Hypothalamus (tissue), 51 donors: ENCODE results near the gene SNAPC5.
A peak's percentile ranks its signal among the peaks of the same experiment; 100 is the strongest.
"Not testable (repeated sequence)": the region's sequence is repeated elsewhere in the genome, so short reads cannot be mapped to it uniquely, and the experiment has no call there.

Source experiments
- DNase-seq, 51 donors: peaks; one replicate each; lab custom pipeline; 2025; lab: John Stamatoyannopoulos, UW

SNAPC5 gene

GRCh38 chr15:66461294-66461693 is 36.3 kb downstream of the SNAPC5 start:
- DNase-seq, result not testable (repeated sequence)

- no peak for DNase-seq
Observed at GRCh38 chr15:66459818-66460615, 37.5 kb downstream of the SNAPC5 start.

- DNase-seq, result no peak
Observed at GRCh38 chr15:66456211-66456610, 41.4 kb downstream of the SNAPC5 start.

GRCh38 chr15:66454143-66454542 is 43.4 kb downstream of the SNAPC5 start:
- no peak for DNase-seq

- DNase-seq, result peak in 8 of 51 donors; percentile 4 to 48 (median 14)
Observed at GRCh38 chr15:66452971-66453580, 44.5 kb downstream of the SNAPC5 start.

- no peak for DNase-seq
Observed at GRCh38 chr15:66452420-66452819, 45.1 kb downstream of the SNAPC5 start.
